Measurements from ENCODE around the gene CENPL.
"Not testable (repeated sequence)": the region's sequence is repeated elsewhere in the genome, so short reads cannot be mapped to it uniquely, and the experiment has no call there.

Gene CENPL

GRCh38 chr1:173798078-173798477, 26.6 kb downstream of the CENPL start:
- no peaks in the 10 kb centered on the region for H3K27me3 ChIP-seq (ENCODE audit: insufficient read depth, low read length)
- peaks cover 10% of the 10 kb centered on the region for H3K4me1 ChIP-seq (ENCODE audit: control insufficient read depth, insufficient read depth, low read length, unreplicated experiment)
- H3K36me3 ChIP-seq (ENCODE audit: insufficient read depth, low read length): peaks cover 39% of the 10 kb centered on the region
- H3K27ac ChIP-seq (ENCODE audit: low read depth, low read length): no peak overlapping the region
- H3K4me3 ChIP-seq (ENCODE audit: low read depth, low read length): no peak overlapping the region
- H2AFZ ChIP-seq (ENCODE audit: low read length, unreplicated experiment): no peak overlapping the region
- no peaks in the 10 kb centered on the region for H3K79me2 ChIP-seq (ENCODE audit: control insufficient read depth, insufficient read depth, low read length, unreplicated experiment)

- H3K27me3 ChIP-seq (ENCODE audit: insufficient read depth, low read length): no peaks in the 10 kb centered on the region
- no peak overlapping the region for H3K4me3 ChIP-seq (ENCODE audit: low read depth, low read length)
- peaks cover 13% of the 10 kb centered on the region for H3K36me3 ChIP-seq (ENCODE audit: insufficient read depth, low read length)
- H3K79me2 ChIP-seq (ENCODE audit: control insufficient read depth, insufficient read depth, low read length, unreplicated experiment): no peaks in the 10 kb centered on the region
- no peak overlapping the region for H3K27ac ChIP-seq (ENCODE audit: low read depth, low read length)
- H3K4me1 ChIP-seq (ENCODE audit: control insufficient read depth, insufficient read depth, low read length, unreplicated experiment): no peaks in the 10 kb centered on the region
- no peak overlapping the region for H2AFZ ChIP-seq (ENCODE audit: low read length, unreplicated experiment)
Measured at GRCh38 chr1:173789841-173790240, 34.8 kb downstream of the CENPL start.

GRCh38 chr1:173784997-173785396, 39.7 kb downstream of the CENPL start:
- no peak overlapping the region for H3K4me3 ChIP-seq (ENCODE audit: low read depth, low read length)
- H3K27ac ChIP-seq (ENCODE audit: low read depth, low read length): no peak overlapping the region
- H3K27me3 ChIP-seq (ENCODE audit: insufficient read depth, low read length): no peaks in the 10 kb centered on the region
- peaks cover 13% of the 10 kb centered on the region; the same call in 1 of the 2 replicates for H3K36me3 ChIP-seq (ENCODE audit: insufficient read depth, low read length)
- H3K4me1 ChIP-seq (ENCODE audit: control insufficient read depth, insufficient read depth, low read length, unreplicated experiment): no peaks in the 10 kb centered on the region
- no peaks in the 10 kb centered on the region for H3K79me2 ChIP-seq (ENCODE audit: control insufficient read depth, insufficient read depth, low read length, unreplicated experiment)
- no peak overlapping the region for H2AFZ ChIP-seq (ENCODE audit: low read length, unreplicated experiment)

- no peak overlapping the region for H3K27ac ChIP-seq (ENCODE audit: low read depth, low read length)
- H3K27me3 ChIP-seq (ENCODE audit: insufficient read depth, low read length): no peaks in the 10 kb centered on the region
- peaks cover 22% of the 10 kb centered on the region; the same call in 1 of the 2 replicates for H3K36me3 ChIP-seq (ENCODE audit: insufficient read depth, low read length)
- H2AFZ ChIP-seq (ENCODE audit: low read length, unreplicated experiment): no peak overlapping the region
- no peaks in the 10 kb centered on the region for H3K79me2 ChIP-seq (ENCODE audit: control insufficient read depth, insufficient read depth, low read length, unreplicated experiment)
- no peak overlapping the region for H3K4me3 ChIP-seq (ENCODE audit: low read depth, low read length)
- no peaks in the 10 kb centered on the region for H3K4me1 ChIP-seq (ENCODE audit: control insufficient read depth, insufficient read depth, low read length, unreplicated experiment)
Measured at GRCh38 chr1:173779936-173780335, 44.7 kb downstream of the CENPL start.

- Histone ChIP-seq H3K27ac (ENCODE audit: low read depth, low read length) (no peak overlapping the region), H3K27me3 (ENCODE audit: insufficient read depth, low read length) (no peaks in the 10 kb centered on the region), H3K4me1 (ENCODE audit: control insufficient read depth, insufficient read depth, low read length, unreplicated experiment) (no peaks in the 10 kb centered on the region), H3K36me3 (ENCODE audit: insufficient read depth, low read length) (peaks cover 17% of the 10 kb centered on the region; the same call in 1 of the 2 replicates), H3K4me3 (ENCODE audit: low read depth, low read length) (no peak overlapping the region), H3K79me2 (ENCODE audit: control insufficient read depth, insufficient read depth, low read length, unreplicated experiment) (no peaks in the 10 kb centered on the region), H2AFZ (ENCODE audit: low read length, unreplicated experiment) (no peak overlapping the region)
Measured at GRCh38 chr1:173775578-173776226, 49.0 kb downstream of the CENPL start.

- no peaks in the 10 kb centered on the region for H3K27me3 ChIP-seq (ENCODE audit: insufficient read depth, low read length)
Measured at GRCh38 chr1:173771560-173771959, 53.1 kb downstream of the CENPL start.

GRCh38 chr1:173770330-173770729, 54.4 kb downstream of the CENPL start:
- not testable (repeated sequence) for H3K4me3 ChIP-seq (ENCODE audit: low read depth, low read length); H3K27ac ChIP-seq (ENCODE audit: low read depth, low read length); H3K4me1 ChIP-seq (ENCODE audit: control insufficient read depth, insufficient read depth, low read length, unreplicated experiment); H3K79me2 ChIP-seq (ENCODE audit: control insufficient read depth, insufficient read depth, low read length, unreplicated experiment); H3K27me3 ChIP-seq (ENCODE audit: insufficient read depth, low read length); H3K36me3 ChIP-seq (ENCODE audit: insufficient read depth, low read length); H2AFZ ChIP-seq (ENCODE audit: low read length, unreplicated experiment)

More at GRCh38 chr1:173771560-173771959, 53.1 kb downstream of the CENPL start:
- Histone ChIP-seq H2AFZ (ENCODE audit: low read length, unreplicated experiment) (no peak overlapping the region), H3K27ac (ENCODE audit: low read depth, low read length) (no peak overlapping the region), H3K4me3 (ENCODE audit: low read depth, low read length) (no peak overlapping the region), H3K36me3 (ENCODE audit: insufficient read depth, low read length) (peaks cover 8% of the 10 kb centered on the region), H3K79me2 (ENCODE audit: control insufficient read depth, insufficient read depth, low read length, unreplicated experiment) (no peaks in the 10 kb centered on the region), H3K4me1 (ENCODE audit: control insufficient read depth, insufficient read depth, low read length, unreplicated experiment) (no peaks in the 10 kb centered on the region)

- H3K79me2 ChIP-seq (ENCODE audit: control insufficient read depth, insufficient read depth, low read length, unreplicated experiment): no peaks in the 10 kb centered on the region
Measured at GRCh38 chr1:173768827-173769226, 55.9 kb downstream of the CENPL start.

GRCh38 chr1:173768206-173768605, 56.5 kb downstream of the CENPL start:
- Histone ChIP-seq H2AFZ (ENCODE audit: low read length, unreplicated experiment) (no peak overlapping the region), H3K36me3 (ENCODE audit: insufficient read depth, low read length) (no peaks in the 10 kb centered on the region; the same call in 1 of the 2 replicates), H3K27me3 (ENCODE audit: insufficient read depth, low read length) (no peaks in the 10 kb centered on the region), H3K27ac (ENCODE audit: low read depth, low read length) (no peak overlapping the region), H3K79me2 (ENCODE audit: control insufficient read depth, insufficient read depth, low read length, unreplicated experiment) (no peaks in the 10 kb centered on the region), H3K4me1 (ENCODE audit: control insufficient read depth, insufficient read depth, low read length, unreplicated experiment) (no peaks in the 10 kb centered on the region), H3K4me3 (ENCODE audit: low read depth, low read length) (no peak overlapping the region)

More at GRCh38 chr1:173768827-173769226, 55.9 kb downstream of the CENPL start:
- no peak overlapping the region for H3K4me3 ChIP-seq (ENCODE audit: low read depth, low read length)
- no peak overlapping the region for H2AFZ ChIP-seq (ENCODE audit: low read length, unreplicated experiment)
- no peaks in the 10 kb centered on the region for H3K4me1 ChIP-seq (ENCODE audit: control insufficient read depth, insufficient read depth, low read length, unreplicated experiment)
- no peak overlapping the region for H3K27ac ChIP-seq (ENCODE audit: low read depth, low read length)
- no peaks in the 10 kb centered on the region for H3K27me3 ChIP-seq (ENCODE audit: insufficient read depth, low read length)
- no peaks in the 10 kb centered on the region; the same call in 1 of the 2 replicates for H3K36me3 ChIP-seq (ENCODE audit: insufficient read depth, low read length)

GRCh38 chr1:173764331-173764730, 60.4 kb downstream of the CENPL start:
- not testable (repeated sequence) for H3K36me3 ChIP-seq (ENCODE audit: insufficient read depth, low read length); H2AFZ ChIP-seq (ENCODE audit: low read length, unreplicated experiment); H3K4me3 ChIP-seq (ENCODE audit: low read depth, low read length); H3K27ac ChIP-seq (ENCODE audit: low read depth, low read length); H3K4me1 ChIP-seq (ENCODE audit: control insufficient read depth, insufficient read depth, low read length, unreplicated experiment); H3K27me3 ChIP-seq (ENCODE audit: insufficient read depth, low read length); H3K79me2 ChIP-seq (ENCODE audit: control insufficient read depth, insufficient read depth, low read length, unreplicated experiment)

- Histone ChIP-seq H3K36me3 (ENCODE audit: insufficient read depth, low read length) (peaks cover 47% of the 10 kb centered on the region), H3K4me1 (ENCODE audit: control insufficient read depth, insufficient read depth, low read length, unreplicated experiment) (no peaks in the 10 kb centered on the region), H3K27me3 (ENCODE audit: insufficient read depth, low read length) (no peaks in the 10 kb centered on the region), H3K79me2 (ENCODE audit: control insufficient read depth, insufficient read depth, low read length, unreplicated experiment) (no peaks in the 10 kb centered on the region), H3K4me3 (ENCODE audit: low read depth, low read length) (no peak overlapping the region), H2AFZ (ENCODE audit: low read length, unreplicated experiment) (no peak overlapping the region), H3K27ac (ENCODE audit: low read depth, low read length) (no peak overlapping the region)
Measured at GRCh38 chr1:173758980-173759379, 65.7 kb downstream of the CENPL start.
